BE2C (cell line): Measurements from ENCODE around the gene GDF15.

Experiments
- DNase-seq: peaks from one replicate; pipeline ENCODE4 v3.0.0-alpha.2; 2020
- H3K27me3 ChIP-seq: fragments of 250-450 bp; sonication (Bioruptor Pico); 2 replicates; pipeline ENCODE4 v1.5.1; 2020; ENCODE audit warnings: mild to moderate bottlenecking
- H3K36me3 ChIP-seq: fragments of 250-450 bp; sonication (Bioruptor Pico); 2 replicates; pipeline ENCODE4 v1.5.1; 2020; ENCODE audit warnings: mild to moderate bottlenecking
- H3K4me1 ChIP-seq: fragments of 250-450 bp; sonication (Bioruptor Pico); 2 replicates; pipeline ENCODE4 v1.5.1; 2020
- H3K4me3 ChIP-seq: 2 replicates; pipeline ENCODE4 v1.5.1; 2011; ENCODE audit warnings: low read depth, low read length
- H3K9me3 ChIP-seq: fragments of 250-450 bp; sonication (Bioruptor Pico); 2 replicates; pipeline ENCODE4 v1.5.1; 2020
- TF ChIP-seq, protein P1 (sequence below): IDR thresholded peaks from 2 replicates; pipeline ENCODE4 v1.5.1; 2012; ENCODE audit warnings: mild to moderate bottlenecking, low read depth, low read length

The GDF15 gene

DNA sequence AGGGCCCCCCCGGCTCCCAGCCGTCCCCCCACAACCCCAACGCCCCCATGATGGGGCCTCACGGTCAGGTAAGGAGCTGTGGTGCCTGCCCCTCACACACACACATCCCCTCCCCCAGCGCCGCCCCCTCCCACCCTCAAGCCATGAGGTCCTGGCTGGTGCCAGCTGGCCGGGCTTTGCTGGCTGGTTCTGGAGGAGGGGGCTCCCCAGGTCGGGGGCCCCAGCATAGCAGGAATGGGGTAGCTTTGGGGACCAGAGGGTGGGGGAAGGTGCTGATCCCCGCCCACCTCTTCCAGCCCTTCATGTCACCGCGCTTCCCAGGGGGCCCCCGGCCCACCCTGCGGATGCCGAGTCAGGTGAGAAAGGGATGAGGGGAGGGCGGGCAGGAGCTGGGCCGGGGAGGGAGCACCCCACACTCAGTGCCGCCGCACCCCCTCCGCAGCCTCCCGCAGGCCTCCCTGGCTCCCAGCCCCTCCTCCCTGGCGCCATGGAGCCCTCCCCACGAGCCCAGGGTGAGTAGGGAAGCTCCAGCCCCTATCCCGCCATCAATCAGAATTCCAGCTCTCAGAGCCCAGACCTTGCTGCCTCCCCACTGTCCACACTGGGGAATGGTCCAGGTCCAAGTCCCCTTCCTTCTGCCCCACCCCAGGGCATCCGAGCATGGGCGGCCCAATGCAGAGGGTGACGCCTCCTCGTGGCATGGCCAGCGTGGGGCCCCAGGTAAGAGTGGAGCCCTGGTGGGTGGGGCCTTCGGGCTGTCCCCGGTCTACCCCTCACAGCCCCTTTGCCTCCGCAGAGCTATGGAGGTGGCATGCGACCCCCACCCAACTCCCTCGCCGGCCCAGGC lies 45.6 kb downstream of the GDF15 start:
- DNase-seq: peak; percentile 42
- Histone ChIP-seq H3K4me1 (peaks cover 44% of the 10 kb centered on the region), H3K27me3 (no peaks in the 10 kb centered on the region), H3K4me3 (no peak overlapping the region; the same call in 1 of the 2 replicates), H3K36me3 (peaks cover 35% of the 10 kb centered on the region), H3K9me3 (no peaks in the 10 kb centered on the region)
- TF ChIP-seq, protein P1, sequence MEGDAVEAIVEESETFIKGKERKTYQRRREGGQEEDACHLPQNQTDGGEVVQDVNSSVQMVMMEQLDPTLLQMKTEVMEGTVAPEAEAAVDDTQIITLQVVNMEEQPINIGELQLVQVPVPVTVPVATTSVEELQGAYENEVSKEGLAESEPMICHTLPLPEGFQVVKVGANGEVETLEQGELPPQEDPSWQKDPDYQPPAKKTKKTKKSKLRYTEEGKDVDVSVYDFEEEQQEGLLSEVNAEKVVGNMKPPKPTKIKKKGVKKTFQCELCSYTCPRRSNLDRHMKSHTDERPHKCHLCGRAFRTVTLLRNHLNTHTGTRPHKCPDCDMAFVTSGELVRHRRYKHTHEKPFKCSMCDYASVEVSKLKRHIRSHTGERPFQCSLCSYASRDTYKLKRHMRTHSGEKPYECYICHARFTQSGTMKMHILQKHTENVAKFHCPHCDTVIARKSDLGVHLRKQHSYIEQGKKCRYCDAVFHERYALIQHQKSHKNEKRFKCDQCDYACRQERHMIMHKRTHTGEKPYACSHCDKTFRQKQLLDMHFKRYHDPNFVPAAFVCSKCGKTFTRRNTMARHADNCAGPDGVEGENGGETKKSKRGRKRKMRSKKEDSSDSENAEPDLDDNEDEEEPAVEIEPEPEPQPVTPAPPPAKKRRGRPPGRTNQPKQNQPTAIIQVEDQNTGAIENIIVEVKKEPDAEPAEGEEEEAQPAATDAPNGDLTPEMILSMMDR: no peak

DNA sequence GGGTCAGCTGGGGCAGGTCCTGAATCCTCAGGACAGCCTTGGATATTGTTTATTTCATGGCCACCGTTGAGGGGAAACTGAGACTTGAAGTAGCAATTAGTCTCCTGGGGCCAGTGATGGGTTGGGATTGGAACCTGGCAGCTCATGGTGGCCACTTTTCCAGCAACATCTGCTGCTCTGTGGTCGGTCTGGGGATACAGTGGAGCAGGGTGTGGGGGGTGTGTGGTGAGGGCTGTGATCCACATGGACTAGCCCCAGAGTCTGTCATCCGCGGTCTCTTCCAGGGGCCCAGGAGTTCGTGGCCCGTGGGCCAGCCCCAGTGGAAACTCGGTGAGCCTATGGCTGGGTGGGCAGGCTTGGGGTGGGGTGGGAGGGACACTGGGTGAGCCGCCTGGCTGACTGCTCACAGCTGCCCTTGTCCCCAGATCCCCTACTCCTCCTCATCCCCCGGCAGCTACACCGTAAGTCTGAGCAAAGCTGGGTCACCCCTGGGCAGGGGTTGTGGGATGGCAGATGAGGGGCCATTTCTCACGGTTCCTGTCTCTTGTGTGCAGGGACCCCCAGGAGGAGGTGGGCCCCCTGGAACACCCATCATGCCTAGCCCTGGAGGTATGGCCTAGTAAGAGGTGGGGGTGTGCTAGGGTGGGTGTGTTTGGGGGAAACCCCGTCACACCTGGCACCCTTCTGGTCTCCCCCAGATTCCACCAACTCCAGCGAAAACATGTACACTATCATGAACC lies 46.5 kb downstream of the GDF15 start:
- peaks cover 46% of the 10 kb centered on the region for H3K4me1 ChIP-seq
- TF ChIP-seq, protein P1: no peak
- H3K9me3 ChIP-seq: no peaks in the 10 kb centered on the region
- no peak for DNase-seq
- peaks cover 35% of the 10 kb centered on the region for H3K36me3 ChIP-seq
- H3K4me3 ChIP-seq: peak overlapping the region; percentile 59
- no peaks in the 10 kb centered on the region for H3K27me3 ChIP-seq

DNA sequence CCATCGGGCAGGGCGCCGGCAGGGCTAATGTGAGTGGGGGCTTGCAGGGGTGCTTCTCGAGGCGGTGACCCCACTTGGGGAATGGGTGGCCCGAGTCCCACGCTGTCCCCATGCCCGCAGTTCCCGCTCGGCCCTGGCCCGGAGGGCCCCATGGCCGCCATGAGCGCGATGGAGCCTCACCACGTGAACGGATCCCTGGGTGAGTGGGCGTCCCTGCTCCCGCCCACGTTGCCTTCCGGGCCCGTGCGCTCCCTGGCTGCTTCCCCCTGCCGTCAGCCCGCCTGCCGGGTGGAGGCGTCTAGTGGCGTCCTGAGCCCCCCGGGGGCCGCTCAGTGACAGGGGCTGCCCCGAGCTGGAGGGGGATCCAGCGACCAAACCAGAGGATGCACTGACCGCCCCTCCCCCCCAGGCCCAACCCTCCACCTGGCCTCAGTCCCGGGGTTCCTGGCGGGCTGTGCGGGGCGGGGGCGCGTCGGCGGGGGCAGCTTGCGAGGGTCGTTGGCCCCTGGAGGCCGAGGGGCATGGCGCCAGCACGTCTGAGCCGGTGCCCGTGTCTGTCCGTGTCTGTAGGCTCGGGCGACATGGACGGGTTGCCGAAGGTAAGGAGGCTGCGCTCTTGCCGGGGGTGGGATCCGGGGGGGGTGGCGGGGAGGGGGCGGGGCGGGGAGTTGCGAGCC lies 47.2 kb downstream of the GDF15 start:
- peaks cover 33% of the 10 kb centered on the region for H3K36me3 ChIP-seq
- H3K4me3 ChIP-seq: peak overlapping the region; percentile 59
- H3K4me1 ChIP-seq: peaks cover 41% of the 10 kb centered on the region
- no peaks in the 10 kb centered on the region for H3K27me3 ChIP-seq
- peak; percentile 81 for DNase-seq
- no peaks in the 10 kb centered on the region for H3K9me3 ChIP-seq
- TF ChIP-seq, protein P1: no peak

- peaks cover 35% of the 10 kb centered on the region for H3K4me1 ChIP-seq
- H3K27me3 ChIP-seq: no peaks in the 10 kb centered on the region
- no peaks in the 10 kb centered on the region for H3K9me3 ChIP-seq
- H3K4me3 ChIP-seq: peak overlapping the region; percentile 59
- H3K36me3 ChIP-seq: peaks cover 31% of the 10 kb centered on the region
- TF ChIP-seq, protein P1: no peak
- DNase-seq: peak; percentile 70
Observed at GRCh38 chr19:18433735-18434398, 47.9 kb downstream of the GDF15 start.

DNA sequence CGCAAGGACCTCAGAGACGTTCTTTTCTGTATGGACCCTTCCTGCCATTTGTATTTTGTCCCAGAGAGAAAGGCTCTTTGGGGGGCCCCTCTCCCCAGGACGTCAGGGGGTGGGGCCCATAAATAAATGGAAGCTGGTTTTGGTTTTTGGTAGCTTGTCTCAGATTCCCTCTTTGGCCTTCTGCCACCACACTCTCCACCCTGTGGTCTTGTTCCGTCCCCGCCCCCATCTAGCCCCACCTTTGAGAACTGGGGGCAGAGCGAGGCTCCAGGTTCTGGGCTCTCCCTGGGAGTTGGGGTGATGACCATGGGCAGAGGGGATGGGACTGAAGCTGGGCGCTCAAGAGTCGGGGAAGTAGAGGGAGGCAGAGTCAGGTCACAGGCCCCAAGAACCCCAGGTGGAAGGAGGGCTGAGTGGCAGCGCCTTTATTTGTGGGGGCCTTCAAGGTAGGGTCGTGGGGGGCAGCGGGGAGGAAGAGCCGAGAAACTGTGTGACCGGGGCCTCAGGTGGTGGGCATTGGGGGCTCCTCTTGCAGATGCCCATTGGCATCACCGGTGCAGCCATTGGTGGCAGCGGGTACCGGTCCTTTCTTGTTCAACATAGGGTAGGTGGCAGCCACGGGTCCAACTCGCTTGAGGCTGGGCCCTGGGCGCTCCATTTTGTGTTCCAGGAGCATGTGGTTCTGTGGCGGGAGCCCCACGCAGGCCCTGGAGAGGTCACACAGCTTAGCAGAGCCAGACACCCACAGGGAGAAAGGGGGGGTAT lies 48.6 kb downstream of the GDF15 start:
- Histone ChIP-seq H3K4me3 (peak overlapping the region; percentile 59), H3K4me1 (peaks cover 32% of the 10 kb centered on the region), H3K36me3 (peaks cover 31% of the 10 kb centered on the region), H3K27me3 (no peaks in the 10 kb centered on the region), H3K9me3 (no peaks in the 10 kb centered on the region)
- TF ChIP-seq, protein P1: no peak
- no peak for DNase-seq
